Hepatocyte (in vitro differentiated cells): Measurements from ENCODE around the gene RPL38.

ENCODE experiments used
- EZH2 ChIP-seq: fragments of 200-600 bp; sonication (generic); IDR thresholded peaks from 2 replicates; pipeline ENCODE4 v1.6.1; 2016; ENCODE audit warnings: antibody characterized with exemption, mild to moderate bottlenecking, borderline replicate concordance
- EZH2phosphoT487 ChIP-seq: fragments of 200-600 bp; sonication (generic); IDR thresholded peaks from one replicate; pipeline ENCODE4 v1.6.1; 2018; ENCODE audit warnings: antibody characterized with exemption, mild to moderate bottlenecking, low read depth, moderate library complexity; ENCODE audit not compliant: unreplicated experiment, severe bottlenecking
- TF ChIP-seq, protein P1 (sequence below): fragments of 200-600 bp; sonication (generic); IDR thresholded peaks from 2 replicates; pipeline ENCODE4 v1.5.1; 2016; ENCODE audit warnings: antibody characterized with exemption, mild to moderate bottlenecking; ENCODE audit not compliant: poor library complexity

DNA sequence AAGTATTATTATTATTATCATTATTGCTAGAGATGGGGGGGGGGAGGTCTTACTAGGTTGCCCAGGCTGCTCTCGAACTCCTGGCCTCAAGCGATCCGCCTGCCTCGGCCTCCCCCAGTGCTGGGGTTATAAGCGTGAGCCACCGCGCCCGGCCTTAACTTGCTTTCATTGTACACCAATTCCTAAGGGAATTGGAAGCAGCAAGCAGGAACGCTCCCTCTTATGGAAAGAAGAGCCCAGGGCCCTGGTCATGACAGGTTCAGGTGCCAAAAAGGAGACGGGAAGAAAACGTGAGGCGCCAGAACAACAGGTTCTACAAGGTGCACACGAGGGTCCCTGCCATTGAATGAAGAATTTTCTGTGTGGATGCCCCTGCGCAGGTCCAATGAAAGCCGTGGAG lies 540 bp upstream of the RPL38 start:
- TF ChIP-seq, protein P1, sequence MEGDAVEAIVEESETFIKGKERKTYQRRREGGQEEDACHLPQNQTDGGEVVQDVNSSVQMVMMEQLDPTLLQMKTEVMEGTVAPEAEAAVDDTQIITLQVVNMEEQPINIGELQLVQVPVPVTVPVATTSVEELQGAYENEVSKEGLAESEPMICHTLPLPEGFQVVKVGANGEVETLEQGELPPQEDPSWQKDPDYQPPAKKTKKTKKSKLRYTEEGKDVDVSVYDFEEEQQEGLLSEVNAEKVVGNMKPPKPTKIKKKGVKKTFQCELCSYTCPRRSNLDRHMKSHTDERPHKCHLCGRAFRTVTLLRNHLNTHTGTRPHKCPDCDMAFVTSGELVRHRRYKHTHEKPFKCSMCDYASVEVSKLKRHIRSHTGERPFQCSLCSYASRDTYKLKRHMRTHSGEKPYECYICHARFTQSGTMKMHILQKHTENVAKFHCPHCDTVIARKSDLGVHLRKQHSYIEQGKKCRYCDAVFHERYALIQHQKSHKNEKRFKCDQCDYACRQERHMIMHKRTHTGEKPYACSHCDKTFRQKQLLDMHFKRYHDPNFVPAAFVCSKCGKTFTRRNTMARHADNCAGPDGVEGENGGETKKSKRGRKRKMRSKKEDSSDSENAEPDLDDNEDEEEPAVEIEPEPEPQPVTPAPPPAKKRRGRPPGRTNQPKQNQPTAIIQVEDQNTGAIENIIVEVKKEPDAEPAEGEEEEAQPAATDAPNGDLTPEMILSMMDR: no peak
- TF ChIP-seq EZH2: no peak
- no peak for TF ChIP-seq EZH2phosphoT487
